PC-3 (cell line): ENCODE measurements around the gene SLC1A3. TPM values are rescaled to one million over a fixed set of nuclear protein-coding genes. Genes with fewer than 3 reads are reported as not detected.
A peak's percentile ranks its signal among the peaks of the same experiment; 100 is the strongest.

Source experiments
- ATAC-seq: fragments of 200-7000 bp; cut with Tn5 transposase; 2 replicates; pipeline ENCODE4 v1.9.1; 2020; ENCODE audit warnings: mild to moderate bottlenecking, moderate library complexity
- BruUV-seq: library from RNA; stranded (reverse); fragments of 400-500 nt; replicated peaks from 2 replicates; lab custom pipeline; 2021; lab: Mats Ljungman, UMichigan
- CTCF ChIA-PET: fragments of 300-600 bp; sonication (Branson Sonifier 250); formaldehyde crosslinking; loops from one replicate; lab custom pipeline; 2022; ENCODE audit warnings: antibody characterized with exemption; lab: Charles Lee
- POLR2A ChIA-PET: fragments of 300-600 bp; sonication (Branson Sonifier 250); formaldehyde crosslinking; loops from one replicate; lab custom pipeline; 2022; ENCODE audit warnings: antibody characterized with exemption; ENCODE audit not compliant: unreplicated experiment; lab: Charles Lee
- DNase-seq: peaks from one replicate; pipeline ENCODE4 v3.0.0-alpha.2; 2015
- H2AFZ ChIP-seq: fragments of 300-600 bp; sonication (generic); 2 replicates; pipeline ENCODE4 v1.6.0; 2016; ENCODE audit warnings: antibody characterized with exemption, low read length
- H3F3A ChIP-seq: fragments of 300-600 bp; sonication (generic); one replicate; pipeline ENCODE4 v1.6.0; 2017; ENCODE audit warnings: antibody characterized with exemption, low read length, control low read depth, mild to moderate bottlenecking; ENCODE audit not compliant: unreplicated experiment
- H3K27ac ChIP-seq: fragments of 300-600 bp; sonication (generic); 2 replicates; pipeline ENCODE4 v1.5.1; 2016; ENCODE audit warnings: mild to moderate bottlenecking, low read length
- H3K27me3 ChIP-seq: fragments of 300-600 bp; sonication (generic); 2 replicates; pipeline ENCODE4 v1.6.1; 2016; ENCODE audit warnings: low read length, mixed read lengths
- H3K36me3 ChIP-seq: fragments of 300-600 bp; sonication (generic); 2 replicates; pipeline ENCODE4 v1.6.1; 2016; ENCODE audit warnings: low read depth, mixed run types, low read length, mixed read lengths
- H3K4me1 ChIP-seq: fragments of 300-600 bp; sonication (generic); 2 replicates; pipeline ENCODE4 v1.5.1; 2016; ENCODE audit warnings: low read length; ENCODE audit not compliant: insufficient read depth
- H3K4me2 ChIP-seq: fragments of 300-600 bp; sonication (generic); 2 replicates; pipeline ENCODE4 v1.6.0; 2016; ENCODE audit warnings: low read length
- H3K4me3 ChIP-seq: fragments of 300-600 bp; sonication (generic); 2 replicates; pipeline ENCODE4 v1.5.1; 2016; ENCODE audit warnings: mild to moderate bottlenecking, low read length, mixed read lengths
- H3K79me2 ChIP-seq: fragments of 300-600 bp; sonication (generic); 2 replicates; pipeline ENCODE4 v1.6.1; 2017; ENCODE audit warnings: low read length, mixed read lengths
- H3K9ac ChIP-seq: fragments of 300-600 bp; sonication (generic); 2 replicates; pipeline ENCODE4 v1.6.0; 2016; ENCODE audit warnings: mild to moderate bottlenecking, low read length
- H3K9me2 ChIP-seq: fragments of 300-600 bp; sonication (generic); replicated peaks from 2 replicates; pipeline ENCODE4 v1.6.1; 2016; ENCODE audit warnings: mixed run types, low read length, mixed read lengths
- H3K9me3 ChIP-seq: fragments of 300-600 bp; sonication (generic); 2 replicates; pipeline ENCODE4 v1.6.1; 2016; ENCODE audit warnings: low read length, mixed read lengths
- H4K20me1 ChIP-seq: fragments of 300-600 bp; sonication (generic); 2 replicates; pipeline ENCODE4 v1.6.1; 2016; ENCODE audit warnings: low read length, mixed read lengths
- EZH2 ChIP-seq: fragments of 300-600 bp; sonication (generic); IDR thresholded peaks from one replicate; pipeline ENCODE4 v1.6.1; 2017; ENCODE audit warnings: antibody characterized with exemption, mild to moderate bottlenecking, low read length; ENCODE audit not compliant: unreplicated experiment
- EZH2phosphoT487 ChIP-seq: fragments of 300-600 bp; sonication (generic); IDR thresholded peaks from 2 replicates; pipeline ENCODE4 v1.6.1; 2018; ENCODE audit warnings: mild to moderate bottlenecking, antibody characterized with exemption, low read length, borderline replicate concordance
- intact Hi-C: fragments of 100-400 bp; cut with micrococcal nuclease; formaldehyde crosslinking; loops from 2 replicates; pipeline ENCODE4 v1.9.0; 2023
- total RNA-seq: library from RNA; depleted of rRNA; stranded (reverse); fragments of >200 nt; gene quantifications from 2 replicates; pipeline ENCODE4 v1.2.3, GENCODE V29; 2014
- TF ChIP-seq, protein P1 (sequence below): fragments of 300-600 bp; sonication (generic); conservative IDR thresholded peaks from 2 replicates; pipeline ENCODE4 v1.5.1; 2017; ENCODE audit warnings: antibody characterized with exemption, low read depth, mild to moderate bottlenecking, low read length

Gene SLC1A3
- total RNA-seq, 1 experiment from 2014 or later: 24.7 TPM

DNA sequence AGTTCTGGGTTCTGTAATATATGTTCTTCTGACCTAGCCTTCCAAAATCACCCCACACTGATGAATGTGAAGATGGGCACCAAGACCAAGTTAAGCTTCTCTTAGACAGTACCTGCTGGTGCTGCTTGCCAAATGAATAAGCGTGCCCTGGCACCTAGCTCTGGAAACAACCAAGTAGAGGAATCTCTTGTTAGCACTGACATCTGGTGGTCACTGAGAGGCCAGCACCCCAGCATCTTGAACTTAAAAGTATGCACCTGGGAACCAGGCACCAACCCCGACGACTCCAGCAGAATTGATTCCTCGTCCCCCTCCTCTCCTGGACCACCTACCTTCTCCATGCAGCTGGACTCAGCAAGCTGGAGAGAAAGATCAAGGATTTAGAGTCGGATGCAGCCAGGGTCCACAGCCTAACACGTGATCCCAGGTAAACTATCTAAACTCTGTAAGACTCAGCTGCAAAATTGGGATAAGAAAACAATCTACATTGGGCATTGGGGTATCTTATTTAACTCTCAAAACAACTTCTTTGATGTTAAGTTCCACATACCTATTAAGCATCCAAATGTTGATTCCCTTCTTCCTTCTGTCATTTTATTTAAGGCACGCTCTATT, 89.8 kb downstream of the SLC1A3 start:
- no peak overlapping the region for H3K9ac ChIP-seq
- peak; percentile 78 for ATAC-seq
- DNase-seq: peak; percentile 86
- no peaks in the 10 kb centered on the region for H3F3A ChIP-seq
- H3K27me3 ChIP-seq: peaks cover 12% of the 10 kb centered on the region
- ChIA-PET CTCF (interaction anchor here (0.5 to 1.8 kb wide), 6 partner anchors 90 to 617 kb away, joined by 3 to 31 read pairs (median 3); partner anchors contain the start of gene SLC1A3), POLR2A (no interaction called here)
- H2AFZ ChIP-seq: peak overlapping the region; percentile 67; the same call in 1 of the 2 replicates
- no TSS peak for BruUV-seq
- intact Hi-C loops: loop anchor here (1.0 to 10.0 kb wide), 4 partner anchors 282 to 634 kb away; no protein-coding TSS in a partner anchor
- H3K4me1 ChIP-seq: no peaks in the 10 kb centered on the region
- H3K9me2 ChIP-seq: no peaks in the 10 kb centered on the region
- H3K9me3 ChIP-seq: no peaks in the 10 kb centered on the region
- H3K4me3 ChIP-seq: no peak overlapping the region
- TF ChIP-seq, protein P1, sequence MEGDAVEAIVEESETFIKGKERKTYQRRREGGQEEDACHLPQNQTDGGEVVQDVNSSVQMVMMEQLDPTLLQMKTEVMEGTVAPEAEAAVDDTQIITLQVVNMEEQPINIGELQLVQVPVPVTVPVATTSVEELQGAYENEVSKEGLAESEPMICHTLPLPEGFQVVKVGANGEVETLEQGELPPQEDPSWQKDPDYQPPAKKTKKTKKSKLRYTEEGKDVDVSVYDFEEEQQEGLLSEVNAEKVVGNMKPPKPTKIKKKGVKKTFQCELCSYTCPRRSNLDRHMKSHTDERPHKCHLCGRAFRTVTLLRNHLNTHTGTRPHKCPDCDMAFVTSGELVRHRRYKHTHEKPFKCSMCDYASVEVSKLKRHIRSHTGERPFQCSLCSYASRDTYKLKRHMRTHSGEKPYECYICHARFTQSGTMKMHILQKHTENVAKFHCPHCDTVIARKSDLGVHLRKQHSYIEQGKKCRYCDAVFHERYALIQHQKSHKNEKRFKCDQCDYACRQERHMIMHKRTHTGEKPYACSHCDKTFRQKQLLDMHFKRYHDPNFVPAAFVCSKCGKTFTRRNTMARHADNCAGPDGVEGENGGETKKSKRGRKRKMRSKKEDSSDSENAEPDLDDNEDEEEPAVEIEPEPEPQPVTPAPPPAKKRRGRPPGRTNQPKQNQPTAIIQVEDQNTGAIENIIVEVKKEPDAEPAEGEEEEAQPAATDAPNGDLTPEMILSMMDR: peak; percentile 90
- TF ChIP-seq EZH2phosphoT487: no peak
- H3K79me2 ChIP-seq: no peaks in the 10 kb centered on the region
- no peaks in the 10 kb centered on the region for H3K36me3 ChIP-seq
- no peak overlapping the region for H3K27ac ChIP-seq
- H3K4me2 ChIP-seq: peak overlapping the region; percentile 43; the same call in 1 of the 2 replicates
- H4K20me1 ChIP-seq: no peaks in the 10 kb centered on the region

- no peaks in the 10 kb centered on the region for H4K20me1 ChIP-seq
- H3K4me3 ChIP-seq: no peak overlapping the region
- H3K9ac ChIP-seq: no peak overlapping the region
- no peaks in the 10 kb centered on the region for H3K9me2 ChIP-seq
- POLR2A ChIA-PET: no interaction called here
- no peaks in the 10 kb centered on the region for H3F3A ChIP-seq
- CTCF ChIA-PET: no interaction called here
- H3K27me3 ChIP-seq: peaks cover 30% of the 10 kb centered on the region
- DNase-seq (no peak), ATAC-seq (no peak)
- no TSS peak for BruUV-seq
- intact Hi-C loops: loop anchor here (5.0 to 10.0 kb wide), 2 partner anchors 523 to 636 kb away; no protein-coding TSS in a partner anchor
- H3K79me2 ChIP-seq: no peaks in the 10 kb centered on the region
- no peak overlapping the region for H3K27ac ChIP-seq
- no peaks in the 10 kb centered on the region for H3K9me3 ChIP-seq
- no peak overlapping the region for H3K4me2 ChIP-seq
- TF ChIP-seq, protein P1: no peak
- TF ChIP-seq EZH2phosphoT487 (no peak), EZH2 (no peak)
- no peak overlapping the region for H2AFZ ChIP-seq
- H3K36me3 ChIP-seq: no peaks in the 10 kb centered on the region
- no peaks in the 10 kb centered on the region for H3K4me1 ChIP-seq
Measured at GRCh38 chr5:36698031-36698430, 91.6 kb downstream of the SLC1A3 start.

GRCh38 chr5:36701085-36701698, 94.8 kb downstream of the SLC1A3 start:
- POLR2A ChIA-PET: no interaction called here

More at GRCh38 chr5:36701085-36701698, 94.8 kb downstream of the SLC1A3 start:
- Histone ChIP-seq H3K27ac (no peak overlapping the region), H3K27me3 (peaks cover 49% of the 10 kb centered on the region), H3F3A (no peaks in the 10 kb centered on the region), H3K9me3 (no peaks in the 10 kb centered on the region), H3K4me2 (no peak overlapping the region), H3K4me3 (no peak overlapping the region), H3K79me2 (no peaks in the 10 kb centered on the region), H3K4me1 (no peaks in the 10 kb centered on the region), H2AFZ (no peak overlapping the region), H3K9ac (no peak overlapping the region), H4K20me1 (no peaks in the 10 kb centered on the region), H3K36me3 (no peaks in the 10 kb centered on the region), H3K9me2 (no peaks in the 10 kb centered on the region)
- intact Hi-C loops: no loop called here
- DNase-seq: no peak
- CTCF ChIA-PET: no interaction called here
- BruUV-seq: no TSS peak
- ATAC-seq: no peak
- TF ChIP-seq EZH2: no peak
